ENCODE measurements around the gene SIPA1L2. TPM values are rescaled to one million over a fixed set of nuclear protein-coding genes. Genes with fewer than 3 reads are reported as not detected.

SIPA1L2 gene
- 11.9 and 13.4 TPM in 2 replicates for total RNA-seq (2012; rRNA removed)
- 6.2 and 7.1 TPM in 2 replicates for polyA plus RNA-seq (2012; rRNA removed)
- 3.5 and 6.2 TPM in 2 replicates for polyA plus RNA-seq (2012; cell fraction: cytosol; rRNA removed)
- polyA plus RNA-seq (2012; cell fraction: nucleus; rRNA removed; ENCODE audit: low replicate concordance): 12.0 and 22.7 TPM in 2 replicates
- percentile 92 among the genes with signal in this experiment for Bru-seq, nascent RNA
- percentile 68 among the genes with signal in this experiment for BruChase-seq, experiment 1, labeled RNA remaining after a 6-hour chase
- percentile 80 among the genes with signal in this experiment for BruChase-seq, experiment 2, labeled RNA remaining after a 2-hour chase
- long read RNA-seq, partial matches to known transcripts: 21 of 36 reads
- long read RNA-seq, other reads (novel, unspliced or antisense): 15 of 36 reads

GRCh38 chr1:232630047-232630893 lies at the start of gene SIPA1L2:
Gene SIPA1L2, minus strand, starts transcription at chr1:232630133. Its CDS starts 114,794 bp downstream, at chr1:232515339.
- H2AFZ ChIP-seq (replicated peaks; ENCODE audit: low read length, poor library complexity): peak within 1 kb of the TSS; percentile 96
- dilution Hi-C loops (cut with HindIII; ENCODE audit: low sequenced_read_pairs, unreplicated experiment) (no loop called here), in situ Hi-C loops (cut with MboI; ENCODE audit: low sequenced_read_pairs) (loop anchor here (5.0 to 25.0 kb wide), 3 partner anchors 315 to 607 kb away; no protein-coding TSS in a partner anchor), intact Hi-C loops (cut with micrococcal nuclease) (loop anchor here (2.0 to 10.0 kb wide), 2 partner anchors 265 to 395 kb away; no protein-coding TSS in a partner anchor)
- H2BK120ac ChIP-seq (ENCODE audit: low read depth, low read length): peak within 1 kb of the TSS; percentile 86
- no peak within 1 kb of the TSS for H2BK5ac ChIP-seq (ENCODE audit: low read depth, low read length, poor library complexity, severe bottlenecking)
- no peaks in the 10 kb centered on the region for H3K9me3 ChIP-seq (ENCODE audit: control insufficient read depth, insufficient read depth, low read length)
- peaks cover 5 to 18% of the 10 kb centered on the region in 2 experiments; a peak in 3 of 4 replicates for H3K79me1 ChIP-seq (ENCODE audit: low read depth in 1 of 2, low read length in 2 of 2)
- no peaks in the 10 kb centered on the region for H3K36me3 ChIP-seq (ENCODE audit: control insufficient read depth, insufficient read depth, low read length)
- BruUV-seq (replicated peaks): no TSS peak
- H2AK5ac ChIP-seq (ENCODE audit: low read depth, low read length): no peak within 1 kb of the TSS
- no peak within 1 kb of the TSS for H2BK15ac ChIP-seq (ENCODE audit: low read depth, low read length)
- ChIA-PET POLR2A (ENCODE audit: unreplicated experiment) (no interaction called here), CTCF (interaction anchor here (0.8 to 1.0 kb wide), 2 partner anchors 193 to 762 kb away, joined by 3 read pairs; no protein-coding TSS in a partner anchor)
- H4K20me1 ChIP-seq (ENCODE audit: insufficient read depth, low read length): no peaks in the 10 kb centered on the region; the same call in 1 of the 2 replicates
- no peak within 1 kb of the TSS; the same call in 1 of the 2 replicates for H4K5ac ChIP-seq (ENCODE audit: low read depth, low read length)
- peak within 1 kb of the TSS; percentile 45; the same call in 1 of the 2 replicates for H3K4ac ChIP-seq (ENCODE audit: low read depth, low read length)
- peak within 1 kb of the TSS; percentile 27; the same call in 1 of the 2 replicates for H3K56ac ChIP-seq (ENCODE audit: extremely low read depth, insufficient read depth, low read length)
- ATAC-seq (ENCODE audit: low read depth): peak; percentile 96
- peak within 1 kb of the TSS; percentile 86 for H3K27ac ChIP-seq (ENCODE audit: insufficient read depth, low read length)
- peaks cover 5% of the 10 kb centered on the region; the same call in 1 of the 2 replicates for H3K9me1 ChIP-seq (ENCODE audit: insufficient read depth, low read length)
- 0% methylated on average over 20 of the region's 98 CpGs; no CpG with 5 or more reads in 1 of the 2 experiments for WGBS, 2 experiments (ENCODE audit: extremely low coverage in 2 of 2, insufficient read length in 1 of 2)
- H2BK20ac ChIP-seq (ENCODE audit: low read depth, low read length): no peak within 1 kb of the TSS
- peak within 1 kb of the TSS; percentile 32 for H3K23ac ChIP-seq (ENCODE audit: low read depth, low read length)
- TF ChIP-seq RAD21 (IDR thresholded peaks at IDR 0.05; ENCODE audit: low read length) (peak; percentile 45), NFE2L2 (IDR thresholded peaks at IDR 0.05; ENCODE audit: low read depth, low read length) (no peak), CTCF (conservative IDR thresholded peaks at IDR 0.05; ENCODE audit: low read depth, low read length) (peak; percentile 45), FOS (IDR thresholded peaks at IDR 0.05; ENCODE audit: low read depth, low read length) (peak; percentile 65; the same call in 1 of the 2 replicates), MAZ (IDR thresholded peaks at IDR 0.05; ENCODE audit: borderline replicate concordance, low read depth, low read length) (peak; percentile 26; the same call in 1 of the 2 replicates), ELK1 (IDR thresholded peaks at IDR 0.05; ENCODE audit: borderline replicate concordance, low read depth, low read length) (no peak), POLR2A (IDR thresholded peaks at IDR 0.05; ENCODE audit: low read depth, low read length) (no peak), MAFK (IDR thresholded peaks at IDR 0.05; ENCODE audit: low read depth, low read length) (no peak), SMC3 (IDR thresholded peaks at IDR 0.05; ENCODE audit: low read depth, low read length) (peak; percentile 32), RFX5 (IDR thresholded peaks at IDR 0.05; ENCODE audit: low read depth, low read length) (no peak)
- H3K27me3 ChIP-seq (ENCODE audit: control insufficient read depth, insufficient read depth, low read length): no peaks in the 10 kb centered on the region; the same call in 1 of the 2 replicates
- H2AK9ac ChIP-seq (replicated peaks; ENCODE audit: low read depth, low read length, poor library complexity): no peak within 1 kb of the TSS
- H3K4me3 ChIP-seq (ENCODE audit: insufficient read depth, low read depth, low read length): peak within 1 kb of the TSS; percentile 78
- H3K18ac ChIP-seq (ENCODE audit: low read depth, low read length): no peak within 1 kb of the TSS; the same call in 1 of the 2 replicates
- peak within 1 kb of the TSS; percentile 74 for H3K9ac ChIP-seq (ENCODE audit: low read depth, low read length)
- H4K91ac ChIP-seq (ENCODE audit: insufficient read depth, low read depth, low read length): peak within 1 kb of the TSS; percentile 66
- peak within 1 kb of the TSS; percentile 90 for H3K4me2 ChIP-seq (ENCODE audit: low read depth, low read length)
- peak within 1 kb of the TSS in 1 of 2 experiments; percentile 46; a peak in 1 of 4 replicates for H4K8ac ChIP-seq (ENCODE audit: low read depth in 2 of 2, low read length in 2 of 2)
- peaks cover 2% of the 10 kb centered on the region; the same call in 1 of the 2 replicates for H3K4me1 ChIP-seq (ENCODE audit: control insufficient read depth, insufficient read depth, low read length)
- H3K14ac ChIP-seq (replicated peaks; ENCODE audit: low read depth, low read length): peak within 1 kb of the TSS; percentile 49
- DNase-seq: peak; percentile 88

Measured in IMR-90 (cell line).